ENCODE measurements around the gene JAZF1. TPM values are rescaled to one million over a fixed set of nuclear protein-coding genes. Genes with fewer than 3 reads are reported as not detected.

The JAZF1 gene
- total RNA-seq, 1 donor from 2014 or later: 5.4 TPM

DNA sequence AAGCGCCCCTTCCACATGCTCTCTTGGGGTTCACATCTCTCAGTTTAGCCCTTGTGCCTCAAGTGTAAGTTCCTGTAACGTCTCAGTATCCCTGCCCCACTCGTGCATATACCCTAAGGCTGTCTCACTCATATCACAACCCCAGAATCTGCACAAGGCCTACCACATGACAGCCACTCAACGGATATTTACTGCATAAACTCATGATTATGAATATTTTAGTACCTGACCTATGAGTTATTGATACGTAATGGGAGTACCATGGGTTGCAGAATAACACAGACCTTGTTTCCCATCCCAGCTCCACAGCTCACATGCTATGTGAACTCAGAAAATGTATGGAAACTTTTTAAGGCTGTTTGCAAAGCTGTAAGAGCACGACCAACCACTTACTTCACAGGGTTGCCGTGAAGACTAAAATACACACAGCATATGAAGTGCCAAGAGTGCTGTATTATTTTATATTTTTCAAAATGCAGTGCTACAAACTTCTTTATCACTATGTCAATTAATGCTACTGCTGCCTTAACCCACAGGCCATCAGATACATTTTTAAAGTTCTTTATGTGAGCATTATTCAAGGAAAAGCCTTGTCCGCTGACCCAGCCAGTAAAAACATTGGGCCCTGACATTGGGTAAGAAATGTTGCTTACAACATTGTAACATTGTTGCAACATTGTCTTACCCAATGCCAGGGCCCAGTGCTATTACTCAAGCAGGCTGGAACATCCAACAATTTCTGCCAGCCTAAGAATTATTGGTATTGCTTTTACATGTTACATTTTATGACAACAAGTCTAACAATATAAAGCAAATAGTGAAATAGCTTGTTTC lies 97.2 kb downstream of the JAZF1 start:
- ATAC-seq: peak; percentile 85

DNA sequence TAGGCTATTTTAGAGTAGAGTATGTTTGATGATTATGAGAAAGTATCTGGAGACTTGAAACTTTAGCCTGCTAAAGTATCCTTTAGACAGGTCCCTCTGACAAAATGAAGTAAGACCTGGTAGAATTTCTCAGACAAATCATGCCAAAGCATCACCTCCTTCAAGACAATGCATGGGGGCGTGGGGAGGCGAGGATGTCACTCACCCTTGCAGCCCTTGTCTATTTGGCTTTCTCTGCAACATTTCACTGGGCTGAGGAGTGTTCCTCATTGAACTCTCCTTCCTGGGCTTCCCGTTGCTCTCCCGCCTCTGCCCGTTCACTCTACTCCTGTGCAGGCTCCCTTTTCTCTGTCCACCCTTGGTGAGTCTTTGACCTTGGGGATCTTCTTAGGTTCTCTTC lies 98.5 kb downstream of the JAZF1 start:
- DNase-seq (ENCODE audit: low spot score) (no peak), ATAC-seq (no peak)

More for the DNA sequence above, 97.2 kb downstream of the JAZF1 start:
- DNase-seq (ENCODE audit: low spot score): peak; percentile 72

DNA sequence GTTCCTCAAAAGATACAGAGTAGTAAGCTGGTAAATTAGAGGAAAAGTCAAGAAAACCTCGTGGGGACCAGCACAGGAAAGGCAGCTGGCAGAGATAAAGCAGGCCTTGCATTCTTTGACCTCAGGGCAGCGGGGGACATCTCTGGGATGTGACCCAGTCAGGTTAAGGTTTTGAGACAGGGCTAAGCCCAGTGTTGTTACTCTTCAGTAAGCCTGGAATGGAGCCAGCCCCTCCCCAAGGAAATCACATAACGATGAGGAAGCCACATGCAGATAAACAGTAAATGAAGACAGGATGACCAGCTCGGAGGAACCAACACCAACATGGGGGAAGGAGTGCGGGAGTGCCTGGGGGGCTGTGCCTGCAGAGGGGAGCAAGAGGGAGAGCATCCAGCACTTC lies 99.6 kb downstream of the JAZF1 start:
- no peak for DNase-seq (ENCODE audit: low spot score)
- ATAC-seq: no peak

DNA sequence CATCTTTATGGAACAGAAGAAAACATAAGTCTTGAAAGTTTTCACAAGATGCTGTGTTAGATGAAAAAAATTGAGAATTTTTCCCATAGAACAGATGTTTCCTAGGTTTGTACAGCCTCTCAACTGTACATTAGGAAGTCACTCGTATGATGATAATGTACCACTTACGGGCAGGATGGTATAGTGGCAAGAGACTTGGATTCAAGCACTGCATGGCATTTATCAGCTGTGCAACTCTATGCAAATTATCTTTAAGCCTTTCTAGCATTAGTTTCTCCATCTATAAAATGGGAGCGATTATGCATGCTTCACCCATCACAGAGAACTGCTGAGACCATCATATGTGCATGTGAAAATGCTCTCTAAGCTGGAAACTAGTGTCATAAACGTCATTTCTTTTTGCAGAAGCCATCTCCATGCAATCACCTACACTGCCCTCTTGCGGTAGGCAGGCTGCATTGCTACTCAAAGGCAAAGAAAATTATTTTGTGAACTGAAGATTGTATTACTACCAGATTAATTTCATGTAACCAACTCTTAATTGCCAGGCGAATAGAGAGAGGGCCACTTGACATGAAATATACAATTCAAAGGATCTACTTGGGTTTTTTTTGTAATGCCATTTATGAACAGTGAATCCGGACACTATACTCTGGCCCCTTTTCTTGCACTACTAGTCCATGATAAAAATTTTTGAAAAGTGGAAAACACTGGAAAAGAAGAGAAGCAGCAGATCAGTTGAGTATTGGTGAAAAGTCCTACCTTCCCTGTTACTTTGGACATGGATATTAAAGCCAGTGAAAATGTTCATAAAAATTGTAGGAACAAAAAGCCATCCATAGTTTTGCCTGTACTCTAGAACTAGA lies 102.3 kb downstream of the JAZF1 start:
- DNase-seq (ENCODE audit: low spot score) (no peak), ATAC-seq (peak; percentile 87)

DNA sequence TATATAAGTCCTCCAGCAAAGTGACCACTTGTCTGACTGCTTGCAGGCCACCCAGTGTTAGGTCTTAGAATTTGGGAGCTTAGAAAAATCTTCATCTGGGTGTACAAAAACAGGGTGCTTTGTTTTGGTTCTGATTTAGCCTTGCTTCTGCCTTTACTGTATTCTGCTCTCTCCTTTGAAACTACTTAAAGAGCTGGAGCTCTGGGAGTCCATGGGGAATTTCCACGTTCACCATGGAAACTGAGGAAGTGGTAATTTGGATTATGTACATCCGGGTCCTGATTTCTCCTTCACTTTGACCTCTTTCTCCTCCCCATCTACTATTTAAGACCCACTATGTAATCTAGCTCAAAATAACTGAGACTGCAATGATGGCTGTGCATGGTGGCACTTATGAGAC lies 103.0 kb downstream of the JAZF1 start:
- DNase-seq (ENCODE audit: low spot score): no peak
- no peak for ATAC-seq

DNA sequence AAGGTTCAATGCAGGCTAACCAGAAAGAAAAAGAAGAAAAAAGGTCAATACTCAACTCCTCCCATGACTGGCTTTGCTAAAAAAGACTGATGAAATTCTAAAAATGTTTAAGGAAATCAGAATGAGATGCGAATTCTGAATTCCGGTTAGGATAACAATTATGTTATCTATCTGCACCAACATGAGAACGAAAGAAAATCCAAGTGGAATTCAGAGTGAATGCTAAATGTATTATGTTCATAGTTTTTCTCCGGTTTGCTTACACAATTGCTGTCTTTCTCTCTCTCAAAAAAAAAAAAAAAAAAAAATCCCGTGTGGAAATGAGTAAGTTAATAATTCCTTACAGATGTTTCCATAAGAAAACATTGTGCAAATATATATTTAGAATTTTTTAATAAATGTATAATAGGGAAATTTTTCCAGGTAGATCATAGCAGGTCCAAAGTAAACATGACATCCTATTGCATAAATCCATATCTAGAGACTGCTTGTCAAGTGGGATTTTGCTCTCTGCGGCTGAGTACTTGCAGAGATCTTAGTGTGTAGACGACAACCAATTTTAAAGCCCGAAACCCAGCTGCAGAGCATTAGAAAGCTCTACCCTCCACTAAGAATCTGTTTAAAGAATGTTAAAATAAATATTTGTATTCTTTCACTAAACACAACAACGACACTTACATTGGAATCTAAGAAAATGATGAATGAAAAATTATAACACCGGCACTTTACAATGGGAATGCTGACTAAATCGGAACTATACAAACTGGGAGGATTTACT lies 104.0 kb downstream of the JAZF1 start:
- peak; percentile 34 for ATAC-seq

DNA sequence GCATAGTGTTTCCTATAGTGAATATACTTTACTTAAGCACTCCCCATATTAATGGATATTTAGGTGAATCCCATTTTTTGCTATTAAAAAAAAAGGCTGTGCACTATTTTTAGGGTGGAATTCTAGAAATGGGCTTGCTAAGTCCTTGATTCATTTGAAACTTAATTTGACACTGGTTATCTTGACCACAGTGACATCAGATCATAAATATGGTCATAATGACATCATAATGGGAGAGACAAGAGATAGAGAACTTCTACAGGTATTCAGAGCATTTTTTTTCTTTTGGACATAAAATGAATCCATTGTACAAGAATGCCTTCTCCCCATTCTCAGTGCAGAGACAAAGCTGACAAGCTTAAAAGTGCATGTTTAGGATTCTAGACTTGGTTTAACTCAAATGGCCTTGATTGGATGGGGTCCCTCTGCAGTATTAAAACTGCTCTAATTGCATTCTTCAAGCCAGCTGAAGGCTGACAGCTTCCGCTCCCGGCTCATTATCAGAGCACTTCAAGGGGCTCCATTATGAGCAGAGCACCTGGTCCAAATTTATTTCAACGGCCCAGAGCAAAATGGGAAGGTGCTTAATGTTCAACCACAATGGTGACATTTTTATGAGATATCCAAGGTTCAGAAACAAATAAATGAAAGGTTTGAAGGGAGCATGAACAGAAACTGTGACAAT lies 104.8 kb downstream of the JAZF1 start:
- ATAC-seq (no peak), DNase-seq (ENCODE audit: low spot score) (no peak)

More for the DNA sequence above, 104.0 kb downstream of the JAZF1 start:
- DNase-seq (ENCODE audit: low spot score): no peak

DNA sequence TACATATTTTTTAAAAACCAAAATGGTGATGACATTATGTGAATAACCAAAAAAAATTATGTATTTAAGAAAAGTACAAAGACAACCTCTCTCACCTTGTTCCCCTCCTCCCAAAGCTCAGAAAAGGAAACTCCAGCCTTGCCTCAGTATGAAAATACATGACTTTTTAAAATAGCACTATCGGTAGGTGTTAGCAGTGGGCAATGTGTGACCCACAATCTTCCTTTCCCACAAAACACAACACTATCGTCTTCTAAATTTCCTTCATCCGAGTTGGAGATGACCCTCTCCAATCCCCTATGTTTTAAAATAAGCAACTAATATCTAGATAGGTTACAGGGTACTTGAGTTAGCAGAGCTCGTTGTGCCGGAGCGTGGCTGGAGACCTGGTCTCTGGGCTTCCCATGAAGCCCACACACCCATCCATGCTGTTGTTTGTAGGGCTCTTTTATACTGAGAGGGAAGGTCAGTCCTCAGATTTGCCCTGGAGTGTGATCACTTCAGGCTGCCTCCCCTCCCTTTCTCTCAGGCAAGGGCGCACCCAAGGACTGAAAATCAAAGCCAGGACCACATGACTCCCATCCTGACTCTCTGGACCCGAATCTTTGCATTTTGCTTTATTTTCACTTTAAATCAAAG lies 107.6 kb downstream of the JAZF1 start:
- DNase-seq (ENCODE audit: low spot score) (no peak), ATAC-seq (no peak)

DNA sequence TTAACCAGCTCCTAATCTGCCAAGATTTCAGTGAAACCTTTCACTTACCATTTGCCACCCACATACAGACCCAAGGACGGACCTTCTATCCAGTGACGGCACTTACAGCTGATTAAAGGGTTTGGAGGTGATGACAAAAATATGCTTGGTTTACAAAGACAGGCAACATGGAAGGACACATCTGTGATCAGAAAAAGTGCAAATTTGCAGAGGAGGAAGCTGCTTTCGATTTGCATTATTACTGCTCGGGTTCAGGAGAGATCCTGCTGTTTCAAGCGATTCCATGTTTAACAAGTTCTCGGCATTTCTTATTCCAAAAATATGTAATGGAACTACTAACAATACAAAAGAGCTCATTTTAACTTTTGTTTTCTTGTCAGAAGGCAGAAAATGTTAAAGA lies 109.0 kb downstream of the JAZF1 start:
- ATAC-seq (no peak), DNase-seq (ENCODE audit: low spot score) (no peak)

DNA sequence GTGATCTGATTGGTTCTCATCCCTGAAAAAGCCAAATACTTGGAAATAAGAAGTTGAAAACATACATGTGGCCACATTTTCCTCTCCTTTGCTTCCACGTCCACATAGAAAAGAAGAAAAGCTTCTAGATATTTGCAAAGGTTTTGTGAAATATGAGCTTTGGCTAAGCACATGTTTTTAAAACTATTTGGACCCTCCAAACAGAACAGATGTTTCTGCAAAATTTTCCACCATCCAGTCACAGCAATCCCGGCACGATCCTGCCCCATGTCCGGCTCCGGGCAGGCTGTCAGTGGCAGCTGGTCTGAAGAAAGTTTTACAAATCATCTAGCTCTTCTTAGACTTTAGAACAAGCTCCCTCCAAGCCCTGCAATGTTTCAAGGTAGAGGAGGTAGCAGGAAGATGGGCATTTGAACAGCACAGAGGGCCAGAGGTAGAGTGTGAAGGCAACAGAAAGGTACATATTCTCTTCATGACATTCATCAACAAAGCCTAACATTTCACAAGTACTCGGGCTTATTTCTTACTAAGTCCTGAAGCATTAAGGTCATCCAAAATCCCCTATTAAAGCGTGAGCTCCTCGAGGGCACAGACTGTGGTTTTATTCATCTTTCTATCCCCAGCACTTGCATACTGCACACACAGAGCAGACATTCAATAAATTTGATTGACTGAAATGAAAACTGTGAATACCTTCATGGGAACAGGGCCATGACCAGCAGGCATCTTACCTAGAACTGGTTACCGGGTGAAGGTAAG lies 110.1 kb downstream of the JAZF1 start:
- no peak for ATAC-seq
- DNase-seq (ENCODE audit: low spot score): no peak

DNA sequence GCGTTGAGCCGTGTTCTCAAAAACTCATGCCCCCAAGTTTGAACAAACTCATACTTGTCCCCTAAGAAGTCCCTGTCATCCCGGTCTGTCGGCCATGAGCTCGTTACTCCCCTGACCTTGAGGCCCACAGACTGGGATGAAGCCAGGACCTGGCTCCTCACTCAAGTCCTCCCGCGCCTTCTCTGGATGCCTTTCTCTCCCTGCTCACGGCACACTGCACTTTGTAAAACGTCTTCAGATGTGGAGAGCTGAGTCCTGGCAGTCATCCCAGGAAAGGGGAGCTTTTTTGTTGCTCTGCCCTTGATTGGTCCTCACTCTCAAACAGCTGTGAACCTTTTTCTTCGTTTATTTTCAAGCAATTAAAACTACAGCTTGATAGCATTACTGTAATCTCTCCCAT lies 110.8 kb downstream of the JAZF1 start:
- DNase-seq (ENCODE audit: low spot score): no peak
- ATAC-seq: peak; percentile 24

DNA sequence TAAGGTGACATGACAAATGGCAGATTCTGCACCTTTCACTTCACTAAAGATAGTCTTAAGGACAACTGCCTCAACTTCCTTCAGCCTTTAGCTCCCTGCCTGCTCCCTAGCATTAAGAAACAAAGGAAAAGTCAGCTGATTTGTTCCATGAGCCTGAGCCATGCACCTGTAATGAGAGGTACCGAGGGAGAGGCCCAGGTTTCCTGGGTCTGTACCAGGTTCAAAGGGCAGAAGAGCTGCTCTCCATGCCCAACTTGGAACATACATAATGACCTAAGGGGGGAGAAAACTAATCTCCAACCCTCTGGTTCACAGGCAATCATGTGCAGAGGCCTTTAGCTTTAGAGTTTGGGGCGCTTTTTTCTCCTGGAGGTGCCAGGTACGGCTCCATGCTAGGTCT lies 111.2 kb downstream of the JAZF1 start:
- DNase-seq (ENCODE audit: low spot score) (no peak), ATAC-seq (peak; percentile 55)

DNA sequence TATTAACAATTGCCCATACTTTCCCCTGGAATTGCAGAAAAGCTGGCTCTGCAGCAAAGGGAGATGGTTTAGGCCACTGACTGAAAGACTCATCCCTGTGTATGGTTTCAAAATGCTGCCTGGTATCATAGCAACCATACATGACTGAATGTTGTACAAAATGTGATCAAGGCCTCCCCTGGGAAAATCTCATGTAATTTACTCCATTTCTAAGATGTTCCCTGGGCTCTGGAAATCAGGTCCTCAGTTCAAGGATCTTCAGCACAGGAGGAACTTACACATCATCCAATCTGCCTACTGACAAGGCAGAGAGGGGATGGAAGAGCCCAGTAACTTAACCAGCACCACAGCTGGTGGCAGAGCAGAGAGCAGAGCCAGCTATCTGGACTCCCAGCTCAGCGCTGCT lies 111.8 kb downstream of the JAZF1 start:
- ATAC-seq (no peak), DNase-seq (ENCODE audit: low spot score) (no peak)

DNA sequence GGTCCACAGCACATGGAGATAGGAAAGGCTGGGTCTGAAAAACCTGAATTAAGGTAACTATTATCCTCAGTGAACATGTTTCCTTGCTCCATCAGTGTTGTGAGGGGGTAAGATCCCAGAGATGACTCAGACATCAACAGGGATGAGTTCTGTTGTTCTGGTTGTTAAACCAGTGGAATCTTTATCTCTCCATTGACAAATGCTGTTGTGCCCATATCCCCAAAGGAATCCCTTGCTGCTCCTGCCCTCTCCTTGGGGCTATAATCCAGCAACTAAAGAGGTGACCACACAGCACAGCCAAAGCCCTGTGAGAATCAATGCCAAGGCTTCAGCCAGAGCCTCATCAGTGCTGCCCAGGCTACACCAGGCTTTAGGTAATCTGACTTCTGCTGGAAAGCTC lies 113.4 kb downstream of the JAZF1 start:
- no peak for ATAC-seq
- no peak for DNase-seq (ENCODE audit: low spot score)

DNA sequence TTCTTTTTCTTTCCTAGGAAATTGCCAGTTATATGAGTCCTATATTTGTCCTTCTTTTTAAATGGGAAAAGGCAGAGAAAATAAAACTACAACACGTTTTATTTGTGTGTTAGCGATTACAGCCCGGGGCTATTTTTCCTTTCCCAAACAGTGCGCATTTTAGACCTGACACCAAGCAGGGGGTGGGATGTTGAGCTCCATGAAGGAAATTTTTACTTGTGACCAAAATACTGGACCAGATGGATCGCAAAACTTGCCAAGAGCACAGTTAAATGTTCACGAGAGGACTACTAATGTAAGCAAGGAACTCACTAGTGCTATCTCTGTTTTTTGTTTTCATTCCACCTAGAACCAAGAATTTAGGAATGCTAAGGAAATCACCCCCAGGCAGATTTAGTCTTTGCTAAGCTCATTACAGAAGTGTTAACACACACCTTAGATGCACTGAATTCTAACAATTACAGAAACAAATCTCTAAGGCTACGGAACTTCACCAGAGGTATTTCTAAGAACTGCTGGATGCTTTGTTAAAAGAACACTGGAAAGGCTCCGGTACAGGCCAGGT lies 114.8 kb downstream of the JAZF1 start:
- DNase-seq (ENCODE audit: low spot score): no peak
- ATAC-seq: no peak

DNA sequence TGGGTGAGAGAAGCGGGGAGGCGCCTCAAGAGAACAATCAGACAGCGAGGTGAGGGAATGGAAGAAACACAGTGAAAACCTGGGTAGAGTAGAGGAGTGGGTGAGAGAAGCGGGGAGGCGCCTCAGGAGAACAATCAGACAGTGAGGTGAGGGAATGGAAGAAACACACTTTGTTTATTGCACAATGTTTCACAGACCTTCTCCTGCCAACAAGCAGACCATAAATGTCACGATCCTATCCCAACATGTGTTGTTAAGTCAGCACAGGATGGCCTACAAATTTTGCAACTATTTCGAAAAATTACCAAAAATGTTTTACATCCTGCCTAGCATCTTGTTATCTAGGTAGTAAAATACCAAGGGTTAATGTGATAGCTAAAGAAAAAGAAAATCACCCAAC lies 115.3 kb downstream of the JAZF1 start:
- peak; percentile 48 for ATAC-seq
- DNase-seq (ENCODE audit: low spot score): no peak

DNA sequence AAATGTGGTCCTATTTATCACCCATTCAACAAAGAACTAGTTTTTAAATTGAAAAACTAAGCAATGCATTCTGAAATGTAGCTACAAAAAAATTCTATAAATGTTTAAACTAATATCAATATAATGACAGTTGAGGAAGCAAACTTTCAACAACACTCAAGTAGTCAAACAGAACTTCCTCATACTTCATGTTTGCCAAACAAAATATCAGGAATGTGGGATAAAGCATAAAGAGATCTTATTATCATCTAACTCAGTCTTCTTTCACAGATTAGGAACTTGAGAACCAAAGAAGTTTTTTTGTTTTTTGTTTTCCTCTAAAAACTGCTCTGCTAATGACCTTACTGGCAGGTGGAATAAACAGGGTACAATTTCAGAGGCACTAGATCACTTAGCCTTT lies 116.2 kb downstream of the JAZF1 start:
- ATAC-seq: no peak
- DNase-seq (ENCODE audit: low spot score): no peak

DNA sequence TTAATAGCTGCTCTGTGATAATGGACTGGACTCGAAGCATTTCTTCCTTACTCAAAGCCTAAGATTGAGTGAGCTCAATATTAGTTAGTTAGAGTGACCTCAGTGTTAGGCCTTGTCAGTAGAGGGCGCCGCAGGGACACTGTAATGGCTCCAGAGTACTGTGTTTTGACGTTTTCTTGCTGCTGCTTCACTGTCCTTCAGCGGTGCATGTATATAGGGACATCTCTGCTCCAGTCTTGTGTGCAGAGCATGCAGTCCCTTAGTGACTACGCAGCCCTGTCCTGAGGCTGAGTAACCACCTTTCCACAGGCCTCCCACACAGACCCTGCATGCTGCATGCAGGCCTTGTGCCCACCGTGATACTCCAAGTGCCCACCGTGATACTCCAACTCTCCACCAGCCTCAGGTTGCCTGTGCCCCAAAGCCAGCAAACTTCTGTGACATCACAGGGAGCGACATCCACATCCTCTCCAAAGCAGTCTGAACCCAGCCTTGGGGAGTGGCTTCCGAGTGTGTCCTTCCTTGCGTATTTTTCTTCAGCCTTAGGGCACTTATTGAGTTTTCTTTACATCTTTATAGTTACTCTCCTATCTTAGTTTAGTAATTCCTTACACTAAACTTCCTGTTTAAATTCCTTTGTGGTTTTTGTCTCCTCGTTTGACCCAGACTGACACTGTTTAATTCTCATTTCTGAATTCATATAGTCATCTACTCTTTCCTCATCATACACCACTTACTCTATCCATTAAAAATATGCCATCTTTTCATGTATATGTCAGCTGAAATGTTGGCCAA lies 118.2 kb downstream of the JAZF1 start:
- ATAC-seq (peak; percentile 97), DNase-seq (ENCODE audit: low spot score) (peak; percentile 64)

Data from left lobe of liver (tissue), 2 donors.